K562 (cell line): ENCODE measurements around the gene NBPF6.
"Not testable (repeated sequence)": the region's sequence is repeated elsewhere in the genome, so short reads cannot be mapped to it uniquely, and the experiment has no call there.

Source experiments
- KAT7 ChIP-seq: sonication (generic); formaldehyde crosslinking; IDR thresholded peaks from 2 replicates; pipeline ENCODE4 v1.8.0; 2022; ENCODE audit warnings: missing genetic modification reagents, mild to moderate bottlenecking, borderline replicate concordance
- NFIC ChIP-seq: fragments of 450-650 bp; IDR thresholded peaks from 2 replicates; pipeline ENCODE4 v1.6.1; 2017; ENCODE audit warnings: mild to moderate bottlenecking, inconsistent platforms
- TF ChIP-seq, protein P1 (sequence below): fragments of 250-450 bp; sonication (Bioruptor Pico); IDR thresholded peaks from 2 replicates; pipeline ENCODE4 v1.8.0; 2021; ENCODE audit warnings: moderate library complexity, mild to moderate bottlenecking, inconsistent platforms

DNA sequence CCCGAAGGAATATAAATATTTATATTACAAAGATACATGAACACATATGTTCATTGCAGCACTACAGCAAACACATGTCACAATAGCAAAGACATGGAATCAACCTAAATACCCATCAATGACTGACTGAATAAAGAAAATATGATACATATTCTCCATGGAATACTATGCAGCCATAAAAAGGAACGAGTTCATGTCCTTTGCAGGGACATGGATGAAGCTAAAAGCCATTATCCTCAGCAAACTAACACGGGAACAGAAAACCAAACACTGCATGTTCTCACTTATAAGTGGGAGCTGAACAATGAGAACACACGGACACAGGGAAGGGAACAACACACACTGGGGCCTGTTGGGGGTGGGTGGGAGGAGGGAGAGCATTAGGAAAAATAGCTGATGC, 46.7 kb downstream of the NBPF6 start:
- TF ChIP-seq NFIC, KAT7: not testable (repeated sequence)
- TF ChIP-seq, protein P1, sequence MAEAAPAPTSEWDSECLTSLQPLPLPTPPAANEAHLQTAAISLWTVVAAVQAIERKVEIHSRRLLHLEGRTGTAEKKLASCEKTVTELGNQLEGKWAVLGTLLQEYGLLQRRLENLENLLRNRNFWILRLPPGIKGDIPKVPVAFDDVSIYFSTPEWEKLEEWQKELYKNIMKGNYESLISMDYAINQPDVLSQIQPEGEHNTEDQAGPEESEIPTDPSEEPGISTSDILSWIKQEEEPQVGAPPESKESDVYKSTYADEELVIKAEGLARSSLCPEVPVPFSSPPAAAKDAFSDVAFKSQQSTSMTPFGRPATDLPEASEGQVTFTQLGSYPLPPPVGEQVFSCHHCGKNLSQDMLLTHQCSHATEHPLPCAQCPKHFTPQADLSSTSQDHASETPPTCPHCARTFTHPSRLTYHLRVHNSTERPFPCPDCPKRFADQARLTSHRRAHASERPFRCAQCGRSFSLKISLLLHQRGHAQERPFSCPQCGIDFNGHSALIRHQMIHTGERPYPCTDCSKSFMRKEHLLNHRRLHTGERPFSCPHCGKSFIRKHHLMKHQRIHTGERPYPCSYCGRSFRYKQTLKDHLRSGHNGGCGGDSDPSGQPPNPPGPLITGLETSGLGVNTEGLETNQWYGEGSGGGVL (CRISPR knock-in tag), result not testable (repeated sequence)
